Neutrophil (primary cell): ENCODE measurements around the gene PXDC1.
"Not testable (repeated sequence)": the region's sequence is repeated elsewhere in the genome, so short reads cannot be mapped to it uniquely, and the experiment has no call there.

ENCODE experiments used
- H3K27ac ChIP-seq: fragments of 200-600 bp; sonication (generic); 2 replicates; pipeline ENCODE4 v1.5.1; 2016; ENCODE audit warnings: mild to moderate bottlenecking, moderate library complexity
- H3K27me3 ChIP-seq: fragments of 200-600 bp; sonication (generic); 2 replicates; pipeline ENCODE4 v1.6.0; 2016; ENCODE audit warnings: mild to moderate bottlenecking
- H3K36me3 ChIP-seq: fragments of 200-600 bp; sonication (generic); 2 replicates; pipeline ENCODE4 v1.5.1; 2017
- H3K4me1 ChIP-seq, 2 experiments: fragments of 200-600 bp in 1 of 2; sonication (generic) in 1 of 2; 1 replicate in 1 of 2; 2 replicates in 1 of 2; pipeline versions ENCODE4 v1.5.1 to v1.6.1; 2013 to 2016; ENCODE audit warnings: low read depth in 1 of 2, low read length in 1 of 2, mild to moderate bottlenecking in 1 of 2, moderate library complexity in 1 of 2; ENCODE audit not compliant: control insufficient read depth in 1 of 2, insufficient read depth in 1 of 2
- H3K4me3 ChIP-seq, 2 experiments: fragments of 200-600 bp in 1 of 2; sonication (generic) in 1 of 2; 1 replicate in 1 of 2; 2 replicates in 1 of 2; pipeline ENCODE4 v1.5.1; 2013 to 2016; ENCODE audit warnings: low read depth in 1 of 2, low read length in 1 of 2, mild to moderate bottlenecking in 1 of 2, moderate library complexity in 1 of 2
- H3K9me3 ChIP-seq: fragments of 200-600 bp; sonication (generic); 2 replicates; pipeline ENCODE4 v1.5.1; 2016
- CTCF ChIP-seq: fragments of 200-600 bp; sonication (generic); IDR thresholded peaks from 2 replicates; pipeline ENCODE4 v1.5.1; 2016; ENCODE audit warnings: antibody characterized with exemption

The PXDC1 gene

GRCh38 chr6:3768502-3768901, 17.0 kb upstream of the PXDC1 start:
- Histone ChIP-seq H3K4me1 (no peaks in the 10 kb centered on the region), H3K9me3 (no peaks in the 10 kb centered on the region), H3K27ac (no peak overlapping the region), H3K4me3 (no peak overlapping the region), H3K27me3 (peaks cover 43% of the 10 kb centered on the region), H3K36me3 (no peaks in the 10 kb centered on the region)
- no peak for TF ChIP-seq CTCF

- H3K27me3 ChIP-seq = peaks cover 44% of the 10 kb centered on the region
- not testable (repeated sequence) for H3K27ac ChIP-seq, H3K36me3 ChIP-seq, H3K4me3 ChIP-seq, H3K9me3 ChIP-seq, H3K4me1 ChIP-seq
These were observed 16.0 kb upstream of the PXDC1 start for GRCh38 chr6:3767483-3767882.

GRCh38 chr6:3766214-3766613, 14.7 kb upstream of the PXDC1 start:
- Histone ChIP-seq H3K36me3 (no peaks in the 10 kb centered on the region), H3K4me1 (no peaks in the 10 kb centered on the region), H3K4me3 (no peak overlapping the region), H3K9me3 (no peaks in the 10 kb centered on the region), H3K27ac (no peak overlapping the region), H3K27me3 (peaks cover 35% of the 10 kb centered on the region)
- TF ChIP-seq CTCF = no peak

- Histone ChIP-seq H3K36me3 (no peaks in the 10 kb centered on the region), H3K9me3 (no peaks in the 10 kb centered on the region), H3K4me1 (no peaks in the 10 kb centered on the region), H3K27ac (no peak overlapping the region), H3K27me3 (peaks cover 32% of the 10 kb centered on the region), H3K4me3 (no peak overlapping the region)
- TF ChIP-seq CTCF = no peak
These were observed 13.9 kb upstream of the PXDC1 start for GRCh38 chr6:3765415-3765814.

- TF ChIP-seq CTCF = no peak
These were observed 13.2 kb upstream of the PXDC1 start for GRCh38 chr6:3764516-3765335.

GRCh38 chr6:3762852-3763251, 11.3 kb upstream of the PXDC1 start:
- Histone ChIP-seq H3K4me3 (no peak overlapping the region), H3K27ac (no peak overlapping the region), H3K27me3 (peaks cover 19% of the 10 kb centered on the region), H3K36me3 (no peaks in the 10 kb centered on the region), H3K9me3 (no peaks in the 10 kb centered on the region), H3K4me1 (no peaks in the 10 kb centered on the region)
- no peak for TF ChIP-seq CTCF

More at GRCh38 chr6:3764516-3765335, 13.2 kb upstream of the PXDC1 start:
- Histone ChIP-seq H3K27me3 (peaks cover 25% of the 10 kb centered on the region), H3K27ac (no peak overlapping the region), H3K4me1 (no peaks in the 10 kb centered on the region), H3K9me3 (no peaks in the 10 kb centered on the region), H3K36me3 (no peaks in the 10 kb centered on the region), H3K4me3 (no peak overlapping the region)
